ENCODE measurements around the gene MDN1.

MDN1 gene

DNA sequence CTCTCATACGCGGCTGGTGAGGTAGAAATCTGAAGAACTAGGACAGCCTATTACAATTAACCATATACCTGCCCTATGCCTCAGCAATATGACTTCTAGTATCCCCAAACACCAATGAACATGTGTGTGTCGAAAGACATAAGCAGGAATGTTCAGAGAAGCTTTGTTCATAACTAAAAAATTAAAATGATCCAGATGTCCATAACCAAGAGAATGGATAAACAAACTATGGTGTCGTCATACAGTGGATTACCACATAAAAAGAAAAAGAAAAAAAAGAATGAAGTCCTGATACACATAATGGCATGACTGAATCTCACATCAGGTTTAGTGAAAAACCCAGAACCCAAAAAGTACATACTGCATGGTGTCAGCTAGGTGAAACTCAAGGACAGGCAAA, 73.9 kb downstream of the MDN1 start:
- Histone ChIP-seq H3K9ac (ENCODE audit: low read length) (no peak overlapping the region), H3K23ac (ENCODE audit: low read length) (no peak overlapping the region), H4K12ac (ENCODE audit: low read depth, low read length) (no peak overlapping the region), H3K27ac (ENCODE audit: low read depth, low read length) (no peak overlapping the region), H2AK5ac (ENCODE audit: low read length) (no peak overlapping the region), H3K36me3 (ENCODE audit: control insufficient read depth in 1 of 2, insufficient read depth in 2 of 2, low read length in 2 of 2) (peaks cover 13 to 24% of the 10 kb centered on the region in 2 experiments), H3K4me1 (ENCODE audit: control insufficient read depth in 1 of 2, insufficient read depth in 2 of 2, low read length in 2 of 2) (no peaks in the 10 kb centered on the region), H3K18ac (ENCODE audit: low read length) (no peak overlapping the region), H3K4ac (ENCODE audit: low read depth, low read length) (no peak overlapping the region), H2BK12ac (ENCODE audit: low read length) (no peak overlapping the region), H4K8ac (ENCODE audit: low read depth, low read length) (no peak overlapping the region), H3K4me3 (ENCODE audit: low read depth, low read length) (no peak overlapping the region), H3K4me2 (ENCODE audit: low read length) (no peak overlapping the region), H3K79me2 (ENCODE audit: control insufficient read depth, insufficient read depth, low read length, poor library complexity) (no peaks in the 10 kb centered on the region), H3K27me3 (ENCODE audit: insufficient read depth, low read length) (no peaks in the 10 kb centered on the region), H2BK120ac (ENCODE audit: insufficient read depth, low read length, poor library complexity) (no peak overlapping the region), H4K91ac (ENCODE audit: low read depth, low read length) (no peak overlapping the region), H3K79me1 (ENCODE audit: low read length) (no peaks in the 10 kb centered on the region), H2BK5ac (ENCODE audit: low read depth, low read length, poor library complexity) (no peak overlapping the region), H2AFZ (ENCODE audit: insufficient read depth, low read length, poor library complexity) (no peak overlapping the region), H3K14ac (ENCODE audit: low read length) (no peak overlapping the region), H3K9me3 (ENCODE audit: insufficient read depth, low read depth, low read length) (no peaks in the 10 kb centered on the region)
- WGBS (ENCODE audit: extremely low coverage, insufficient coverage, insufficient read length) = no CpG with 5 or more reads among the region's 4 CpGs
- DNase-seq = no peak

DNA sequence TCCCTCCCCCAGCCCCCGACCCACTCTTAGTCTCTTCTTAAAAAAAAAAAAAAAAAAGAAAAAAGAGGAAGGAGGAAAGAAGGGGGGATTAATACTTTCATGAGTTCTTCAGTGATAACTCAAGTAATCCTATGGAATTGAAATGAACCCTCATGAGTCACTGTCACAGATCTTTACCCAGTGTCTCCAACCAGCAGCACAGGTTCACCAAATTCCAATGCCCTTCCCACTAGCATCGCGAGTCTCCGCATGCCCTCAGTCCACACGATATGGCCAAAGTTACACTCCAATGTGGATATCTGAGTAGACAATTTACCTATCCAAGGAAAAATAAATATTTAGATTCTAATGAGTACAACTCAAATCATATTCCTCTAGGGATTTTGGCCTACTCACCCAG, 74.5 kb downstream of the MDN1 start:
- Histone ChIP-seq H4K91ac (ENCODE audit: low read depth, low read length) (no peak overlapping the region), H2BK5ac (ENCODE audit: low read depth, low read length, poor library complexity) (no peak overlapping the region), H3K18ac (ENCODE audit: low read length) (no peak overlapping the region), H3K14ac (ENCODE audit: low read length) (no peak overlapping the region), H2BK120ac (ENCODE audit: insufficient read depth, low read length, poor library complexity) (no peak overlapping the region), H3K4ac (ENCODE audit: low read depth, low read length) (no peak overlapping the region), H3K79me1 (ENCODE audit: low read length) (no peaks in the 10 kb centered on the region), H3K4me3 (ENCODE audit: low read depth, low read length) (no peak overlapping the region), H3K79me2 (ENCODE audit: control insufficient read depth, insufficient read depth, low read length, poor library complexity) (no peaks in the 10 kb centered on the region), H3K27ac (ENCODE audit: low read depth, low read length) (no peak overlapping the region), H2AK5ac (ENCODE audit: low read length) (no peak overlapping the region), H3K4me2 (ENCODE audit: low read length) (no peak overlapping the region), H3K9me3 (ENCODE audit: insufficient read depth, low read depth, low read length) (no peaks in the 10 kb centered on the region), H3K4me1 (ENCODE audit: control insufficient read depth in 1 of 2, insufficient read depth in 2 of 2, low read length in 2 of 2) (no peaks in the 10 kb centered on the region), H2BK12ac (ENCODE audit: low read length) (no peak overlapping the region), H4K8ac (ENCODE audit: low read depth, low read length) (no peak overlapping the region), H3K9ac (ENCODE audit: low read length) (no peak overlapping the region), H4K12ac (ENCODE audit: low read depth, low read length) (no peak overlapping the region), H3K36me3 (ENCODE audit: control insufficient read depth in 1 of 2, insufficient read depth in 2 of 2, low read length in 2 of 2) (peaks cover 11 to 21% of the 10 kb centered on the region in 2 experiments), H3K27me3 (ENCODE audit: insufficient read depth, low read length) (no peaks in the 10 kb centered on the region), H2AFZ (ENCODE audit: insufficient read depth, low read length, poor library complexity) (no peak overlapping the region), H3K23ac (ENCODE audit: low read length) (no peak overlapping the region)
- peak in 1 of 2 donors; percentile 35 for DNase-seq
- no CpG with 5 or more reads among the region's 5 CpGs for WGBS (ENCODE audit: extremely low coverage, insufficient coverage, insufficient read length)

DNA sequence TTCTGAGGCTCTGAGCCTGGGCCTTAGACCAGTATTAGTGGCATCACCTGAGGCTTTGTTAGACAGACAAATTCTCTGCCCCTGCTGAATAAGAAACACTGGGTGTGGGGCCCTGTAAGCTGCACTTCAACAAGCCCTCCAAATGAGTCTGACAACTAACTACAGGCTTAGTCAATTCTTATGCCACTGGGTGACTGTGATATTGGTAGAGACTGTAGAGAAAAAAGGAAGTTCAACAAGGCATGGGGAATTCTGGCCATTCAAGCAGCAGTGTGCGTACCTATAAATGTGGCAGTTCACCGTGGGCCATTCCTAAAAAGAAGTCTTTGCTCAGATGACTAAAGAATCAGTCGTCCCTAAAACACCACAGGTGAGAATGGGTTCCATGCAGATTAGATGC, 82.7 kb downstream of the MDN1 start:
- Histone ChIP-seq H3K18ac (ENCODE audit: low read length) (no peak overlapping the region), H3K27ac (ENCODE audit: low read depth, low read length) (no peak overlapping the region), H3K9me3 (ENCODE audit: insufficient read depth, low read depth, low read length) (no peaks in the 10 kb centered on the region), H3K79me2 (ENCODE audit: control insufficient read depth, insufficient read depth, low read length, poor library complexity) (no peaks in the 10 kb centered on the region), H3K4ac (ENCODE audit: low read depth, low read length) (no peak overlapping the region), H3K4me3 (ENCODE audit: low read depth, low read length) (no peak overlapping the region), H3K79me1 (ENCODE audit: low read length) (no peaks in the 10 kb centered on the region), H4K91ac (ENCODE audit: low read depth, low read length) (no peak overlapping the region), H3K36me3 (ENCODE audit: control insufficient read depth in 1 of 2, insufficient read depth in 2 of 2, low read length in 2 of 2) (peaks cover 7 to 11% of the 10 kb centered on the region in 2 experiments), H3K4me1 (ENCODE audit: control insufficient read depth in 1 of 2, insufficient read depth in 2 of 2, low read length in 2 of 2) (no peaks in the 10 kb centered on the region), H3K23ac (ENCODE audit: low read length) (no peak overlapping the region), H2BK12ac (ENCODE audit: low read length) (no peak overlapping the region), H2AFZ (ENCODE audit: insufficient read depth, low read length, poor library complexity) (no peak overlapping the region), H4K12ac (ENCODE audit: low read depth, low read length) (no peak overlapping the region), H3K4me2 (ENCODE audit: low read length) (no peak overlapping the region), H2BK5ac (ENCODE audit: low read depth, low read length, poor library complexity) (no peak overlapping the region), H3K27me3 (ENCODE audit: insufficient read depth, low read length) (no peaks in the 10 kb centered on the region), H2AK5ac (ENCODE audit: low read length) (no peak overlapping the region), H3K9ac (ENCODE audit: low read length) (no peak overlapping the region), H3K14ac (ENCODE audit: low read length) (no peak overlapping the region), H4K8ac (ENCODE audit: low read depth, low read length) (no peak overlapping the region), H2BK120ac (ENCODE audit: insufficient read depth, low read length, poor library complexity) (no peak overlapping the region)
- WGBS (ENCODE audit: extremely low coverage, insufficient coverage, insufficient read length) = no CpG with 5 or more reads among the region's 3 CpGs
- DNase-seq = no peak

DNA sequence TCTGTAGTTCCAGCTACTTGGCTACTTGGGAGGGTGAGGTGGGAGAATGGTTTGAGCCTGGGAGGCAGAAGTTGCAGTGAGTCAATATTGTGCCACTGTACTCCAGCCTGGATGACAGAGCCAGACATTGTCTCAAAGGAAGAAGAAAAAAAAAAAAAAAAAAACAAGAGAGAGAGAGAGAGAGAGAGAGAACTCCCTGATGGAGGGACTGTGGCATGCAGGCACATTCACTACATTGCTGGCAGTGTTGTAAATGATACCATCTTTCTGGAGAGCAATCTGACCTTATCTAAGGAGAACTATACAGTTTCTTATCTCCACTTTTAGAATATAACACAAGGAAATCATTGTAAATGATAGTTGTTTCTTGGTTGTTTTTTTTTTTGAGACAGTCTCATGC, 85.1 kb downstream of the MDN1 start:
- Histone ChIP-seq H2AK5ac (ENCODE audit: low read length) (no peak overlapping the region), H3K79me2 (ENCODE audit: control insufficient read depth, insufficient read depth, low read length, poor library complexity) (no peaks in the 10 kb centered on the region), H2BK5ac (ENCODE audit: low read depth, low read length, poor library complexity) (no peak overlapping the region), H3K27ac (ENCODE audit: low read depth, low read length) (no peak overlapping the region), H3K9me3 (ENCODE audit: insufficient read depth, low read depth, low read length) (no peaks in the 10 kb centered on the region), H4K91ac (ENCODE audit: low read depth, low read length) (no peak overlapping the region), H2AFZ (ENCODE audit: insufficient read depth, low read length, poor library complexity) (no peak overlapping the region), H3K4me3 (ENCODE audit: low read depth, low read length) (no peak overlapping the region), H3K79me1 (ENCODE audit: low read length) (no peaks in the 10 kb centered on the region), H4K8ac (ENCODE audit: low read depth, low read length) (no peak overlapping the region), H3K4me2 (ENCODE audit: low read length) (no peak overlapping the region), H2BK12ac (ENCODE audit: low read length) (no peak overlapping the region), H3K27me3 (ENCODE audit: insufficient read depth, low read length) (no peaks in the 10 kb centered on the region), H3K4ac (ENCODE audit: low read depth, low read length) (no peak overlapping the region), H3K4me1 (ENCODE audit: control insufficient read depth in 1 of 2, insufficient read depth in 2 of 2, low read length in 2 of 2) (no peaks in the 10 kb centered on the region), H4K12ac (ENCODE audit: low read depth, low read length) (no peak overlapping the region), H3K14ac (ENCODE audit: low read length) (no peak overlapping the region), H2BK120ac (ENCODE audit: insufficient read depth, low read length, poor library complexity) (no peak overlapping the region), H3K23ac (ENCODE audit: low read length) (no peak overlapping the region), H3K9ac (ENCODE audit: low read length) (no peak overlapping the region), H3K36me3 (ENCODE audit: control insufficient read depth in 1 of 2, insufficient read depth in 2 of 2, low read length in 2 of 2) (peaks cover 7 to 14% of the 10 kb centered on the region in 2 experiments), H3K18ac (ENCODE audit: low read length) (no peak overlapping the region)
- DNase-seq = peak; percentile 50 to 81

All from trophoblast cell (in vitro differentiated cells and primary cell).